HG03575 (cell line): ENCODE results near the gene CAPN13.

Experiments used
- ATAC-seq: cut with Tn5 transposase; IDR thresholded peaks from one replicate; pipeline ENCODE4 v1.9.1; 2021; ENCODE audit not compliant: unreplicated experiment, insufficient number of reproducible peaks, low FRiP score; ENCODE audit errors: extremely low read depth

Gene CAPN13

GRCh38 chr2:30736461-30737325 lies 70.6 kb downstream of the CAPN13 start:
- no peak for ATAC-seq

- ATAC-seq: no peak
Observed at GRCh38 chr2:30733876-30734520, 73.2 kb downstream of the CAPN13 start.

GRCh38 chr2:30732876-30733275 lies 74.4 kb downstream of the CAPN13 start:
- no peak for ATAC-seq

DNA sequence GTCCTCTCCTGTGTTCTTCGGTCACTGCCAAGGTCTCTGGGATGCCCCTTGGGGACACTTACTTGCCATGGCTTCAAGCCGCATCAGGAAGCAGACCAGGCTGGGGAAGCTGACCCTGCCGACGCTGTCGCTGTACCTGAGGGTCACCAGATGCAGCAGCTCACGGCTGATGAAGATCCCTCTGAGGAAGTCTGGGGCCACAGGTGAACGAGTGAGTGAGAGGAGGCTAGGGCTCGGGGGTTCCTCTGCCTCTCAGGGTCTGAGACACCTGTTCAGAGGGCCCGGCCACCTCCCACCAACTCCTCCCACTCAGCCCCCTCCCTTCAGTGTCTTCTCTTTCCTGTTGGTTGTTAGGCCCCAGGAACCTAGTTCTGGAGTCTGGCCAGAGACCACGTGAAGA lies 74.9 kb downstream of the CAPN13 start:
- ATAC-seq: no peak

DNA sequence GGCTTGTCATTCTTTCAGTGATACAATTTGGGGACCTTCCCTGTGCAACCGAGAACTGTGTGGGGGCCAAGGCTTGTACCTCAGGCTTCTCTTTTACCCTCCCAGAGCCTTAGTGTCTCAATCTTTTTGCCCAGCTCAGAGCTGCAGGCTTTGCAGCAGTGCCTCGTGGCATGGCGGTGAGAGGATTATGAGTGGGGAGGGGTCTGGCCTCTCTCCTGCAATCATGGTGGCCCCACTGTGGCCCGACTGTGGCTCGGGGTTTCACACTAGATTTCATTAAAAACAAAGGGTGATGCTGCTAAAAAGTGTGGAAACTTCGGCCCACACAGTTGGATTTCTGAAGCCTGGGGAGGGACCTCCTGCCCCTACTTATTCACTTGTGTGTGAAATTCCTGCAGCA lies 75.5 kb downstream of the CAPN13 start:
- ATAC-seq: no peak

DNA sequence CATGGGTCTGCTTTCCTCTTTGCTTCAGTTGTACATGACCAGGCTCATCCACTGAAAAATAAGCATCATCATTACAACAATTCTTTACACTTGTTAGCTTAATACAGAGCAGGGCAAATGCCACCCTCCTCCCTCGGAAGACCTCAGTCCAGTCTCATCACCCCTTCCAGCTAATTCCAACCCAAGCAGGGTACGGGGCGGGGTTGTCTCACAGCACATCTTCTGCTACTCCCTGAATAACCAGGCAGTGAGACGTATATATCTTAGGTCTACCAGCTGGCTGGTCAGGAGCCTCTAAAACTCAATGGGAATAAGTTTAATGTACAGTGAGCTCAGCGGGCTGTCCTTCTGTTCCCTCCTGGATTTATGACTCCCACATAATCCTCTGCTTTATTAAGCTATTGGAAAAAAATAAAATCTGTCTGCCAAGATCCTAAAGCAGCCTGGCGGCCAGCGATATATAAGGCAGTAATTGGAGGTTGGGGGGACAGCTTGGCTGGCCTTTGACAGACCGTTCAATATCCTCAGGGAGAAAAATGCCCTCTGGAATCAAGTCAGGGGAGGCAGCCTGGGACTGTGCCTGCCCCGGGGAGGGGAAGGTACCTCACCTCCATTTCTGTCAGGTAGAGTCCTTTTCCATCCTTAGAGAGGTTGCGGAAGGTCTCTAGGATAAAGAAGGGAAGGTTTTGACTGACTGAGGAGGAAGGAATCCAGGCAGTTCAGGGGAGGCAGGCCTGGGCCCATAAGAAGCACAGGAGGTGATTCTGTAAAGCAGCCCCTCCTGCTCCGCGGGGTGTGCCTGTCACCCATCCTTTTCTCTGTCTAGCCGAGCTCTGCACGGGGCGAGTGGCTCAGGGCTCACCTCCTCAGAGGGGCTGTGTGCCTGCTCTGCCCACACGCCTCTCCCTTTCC lies 76.3 kb downstream of the CAPN13 start:
- ATAC-seq: no peak

- ATAC-seq: no peak
Observed at GRCh38 chr2:30729031-30729430, 78.2 kb downstream of the CAPN13 start.

DNA sequence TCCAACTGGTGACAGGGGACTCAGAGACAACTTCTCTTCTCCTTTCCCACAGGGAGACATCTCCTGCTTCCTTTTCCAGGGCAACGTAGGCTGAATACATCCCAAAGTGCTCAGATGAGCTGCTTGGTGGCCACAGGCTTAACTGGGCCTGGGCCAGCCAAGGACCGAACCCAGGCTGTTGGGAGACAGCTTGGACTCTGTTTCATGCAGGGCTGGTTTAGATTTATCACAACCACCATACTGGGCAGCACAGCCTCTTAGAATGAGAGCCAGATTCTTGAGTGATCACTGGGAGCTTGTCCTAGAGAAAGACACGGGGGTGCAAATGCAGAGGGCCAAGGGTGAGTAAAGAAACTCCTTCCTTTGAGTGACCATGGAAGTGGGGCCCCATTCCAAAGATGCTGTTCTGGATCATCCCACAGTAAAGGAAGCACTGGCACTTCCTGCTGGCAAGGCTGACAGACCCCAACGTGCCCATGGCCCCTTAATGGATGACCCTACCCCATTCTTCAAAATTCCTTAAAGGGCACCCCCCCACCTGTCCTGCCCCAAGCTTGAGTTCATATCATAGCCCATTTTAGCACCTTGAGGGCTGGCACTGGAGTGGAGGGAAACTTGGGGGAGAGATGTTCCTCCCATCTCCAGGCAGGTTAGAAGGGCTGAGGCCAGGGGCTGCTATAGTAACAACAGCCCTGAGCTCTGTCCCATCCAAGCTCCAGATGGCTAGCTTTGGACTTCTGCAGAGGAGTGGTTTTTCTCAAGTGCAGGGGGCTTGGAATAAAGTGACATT lies 84.1 kb downstream of the CAPN13 start:
- ATAC-seq: no peak

GRCh38 chr2:30721668-30722647 lies 85.3 kb downstream of the CAPN13 start:
- no peak for ATAC-seq

GRCh38 chr2:30721241-30721640 lies 86.0 kb downstream of the CAPN13 start:
- no peak for ATAC-seq

GRCh38 chr2:30717081-30717650 lies 90.1 kb downstream of the CAPN13 start:
- ATAC-seq: no peak

- no peak for ATAC-seq
Observed at GRCh38 chr2:30716123-30716900, 90.9 kb downstream of the CAPN13 start.

DNA sequence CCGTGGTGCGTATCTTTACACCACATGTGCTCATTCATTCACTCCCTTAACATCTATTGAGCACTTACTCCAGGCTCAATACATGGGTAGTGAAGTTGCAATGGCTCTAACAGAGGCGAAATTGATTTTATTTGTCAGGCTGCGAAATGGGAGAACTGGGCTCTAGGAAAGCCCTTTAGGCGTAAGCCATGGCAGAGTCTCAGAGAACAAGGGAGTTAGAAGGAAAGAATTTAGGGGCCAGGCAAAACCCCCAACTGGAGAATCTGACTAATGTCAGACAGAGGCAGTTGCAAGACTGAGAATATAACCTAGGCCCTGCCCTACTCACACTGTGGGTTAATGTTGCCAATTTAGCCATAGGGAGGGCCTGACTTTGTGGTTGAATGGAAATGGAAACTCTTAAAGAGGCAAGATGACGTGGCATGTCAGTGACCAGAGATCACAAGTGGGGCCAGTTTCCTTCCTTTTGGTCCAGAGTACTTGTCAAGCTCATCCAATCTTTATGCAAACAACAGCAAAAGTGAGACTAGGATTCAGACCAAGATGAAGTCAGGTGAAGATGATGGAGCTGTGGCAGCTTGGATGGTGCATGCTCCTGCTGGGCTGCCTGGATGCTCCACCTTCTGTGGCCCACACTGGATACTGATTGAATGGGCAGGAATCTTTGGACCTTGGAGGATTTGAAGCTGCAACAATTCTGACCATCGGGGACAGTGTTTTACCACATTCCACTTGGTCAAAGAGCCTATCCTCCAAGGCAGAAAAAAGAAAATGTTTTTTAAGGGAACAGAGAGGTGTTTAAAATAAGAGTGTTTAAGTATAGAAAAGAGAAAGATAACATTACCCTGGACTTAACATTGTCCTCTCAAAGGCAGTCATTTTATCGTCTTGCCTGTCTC lies 92.2 kb downstream of the CAPN13 start:
- no peak for ATAC-seq

DNA sequence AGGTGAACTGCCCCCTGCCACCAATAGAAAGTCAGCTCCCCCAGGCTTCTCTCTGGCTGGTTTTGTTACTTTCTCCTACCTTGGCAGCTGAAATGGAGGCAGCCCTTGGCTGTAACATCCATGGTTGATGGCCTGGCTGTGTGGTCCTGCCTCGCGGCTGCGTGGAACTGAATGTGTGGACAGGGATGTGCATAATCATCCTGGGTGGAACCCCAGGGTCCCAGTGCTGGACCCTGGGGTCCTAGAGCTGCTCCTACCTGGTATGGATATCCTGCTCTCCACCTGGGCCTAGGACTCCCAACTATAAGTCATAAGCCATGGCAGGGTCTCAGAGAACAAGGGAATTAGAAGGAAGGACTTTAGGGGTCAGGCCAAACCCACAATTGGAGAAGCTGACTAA lies 93.5 kb downstream of the CAPN13 start:
- no peak for ATAC-seq

GRCh38 chr2:30711646-30712085 lies 95.6 kb downstream of the CAPN13 start:
- ATAC-seq: peak; percentile 46

GRCh38 chr2:30710461-30710860 lies 96.8 kb downstream of the CAPN13 start:
- no peak for ATAC-seq
